ENCODE results near the gene YWHAG. TPM values are rescaled to one million over a fixed set of nuclear protein-coding genes. Genes with fewer than 3 reads are reported as not detected.
"Not testable (repeated sequence)": the region's sequence is repeated elsewhere in the genome, so short reads cannot be mapped to it uniquely, and the experiment has no call there.

Gene YWHAG
- total RNA-seq, 2 donors from 2014 or later, result 103 to 143 TPM

DNA sequence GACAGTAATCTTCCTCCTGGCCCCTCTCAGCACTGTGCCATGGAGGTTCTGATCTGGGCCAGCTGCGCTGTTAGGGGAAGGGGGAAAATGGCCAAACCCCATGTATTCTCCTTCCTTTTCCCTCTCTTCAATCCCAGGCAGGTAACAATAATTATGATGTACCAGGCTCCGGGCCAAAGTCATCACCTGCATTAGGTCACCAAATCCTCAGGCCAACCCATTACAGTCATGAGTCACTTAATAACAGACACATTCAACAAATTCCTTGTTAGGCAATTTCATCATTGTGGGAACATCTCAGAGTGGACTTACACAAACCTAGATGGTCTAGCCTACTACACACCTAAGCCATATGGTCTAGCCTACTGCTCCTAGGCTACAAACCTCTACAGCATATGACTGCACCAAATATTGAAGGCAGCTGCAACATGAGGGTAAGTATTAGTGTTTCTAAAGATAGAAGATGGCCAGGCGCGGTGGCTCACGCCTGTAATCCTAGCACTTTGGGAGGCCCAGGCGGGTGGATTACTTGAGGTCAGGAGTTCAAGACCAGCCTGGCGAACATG is 58.5 kb downstream of the YWHAG start:
- Mint-ChIP-seq H3K27ac (no peak overlapping the region), H3K36me3 (peaks cover 10 to 12% of the 10 kb centered on the region in 2 donors), H3K9me3 (no peaks in the 10 kb centered on the region)
- ATAC-seq, result no peak
- DNase-seq (ENCODE audit: low spot score in 2 of 2), result no peak

DNA sequence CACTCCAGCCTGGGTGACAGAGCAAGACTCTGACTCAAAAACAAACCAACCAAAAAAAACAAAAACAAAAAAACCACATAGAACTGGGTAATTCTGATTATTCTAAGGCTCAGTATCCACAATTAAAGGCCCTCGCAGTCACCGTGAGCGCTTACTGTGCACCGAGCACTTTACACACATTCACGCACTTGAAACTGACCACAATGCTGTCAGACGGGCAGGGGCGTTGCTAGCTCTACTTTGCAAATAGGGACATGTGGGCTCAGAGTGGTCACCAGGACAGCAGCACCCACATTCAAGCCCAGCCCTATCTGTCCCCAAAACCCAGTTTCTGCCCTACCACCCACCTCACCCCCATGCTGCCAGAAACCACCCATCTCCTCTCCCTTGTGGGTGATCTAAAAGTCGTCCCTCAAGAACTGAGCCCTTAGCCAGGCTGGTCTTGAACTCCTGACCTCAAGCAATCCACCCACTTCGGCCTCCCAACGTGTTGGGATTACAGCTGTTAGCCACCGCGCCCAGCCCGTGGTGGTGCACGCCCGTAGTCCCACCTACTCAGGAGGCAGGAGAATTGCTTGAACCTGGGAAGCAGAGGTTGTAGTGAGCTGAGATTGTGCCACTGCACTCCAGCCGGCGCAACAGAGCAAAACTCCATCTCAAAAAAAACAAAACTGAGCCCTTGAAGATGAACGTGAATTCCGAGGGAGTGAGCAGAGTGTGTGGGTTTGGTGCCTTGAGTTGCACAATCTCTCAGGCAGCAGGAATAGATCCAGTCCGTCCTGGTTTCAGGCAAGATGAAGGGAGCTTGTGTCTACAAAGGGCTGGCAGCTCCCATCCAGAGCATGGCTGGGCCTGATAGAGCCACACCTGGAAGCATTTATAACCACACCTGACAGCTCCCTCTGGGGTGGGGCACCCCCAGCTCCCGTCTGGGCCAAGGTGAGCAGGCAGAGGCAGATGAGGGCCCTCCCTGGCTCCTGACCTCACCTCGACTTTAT is 61.7 kb downstream of the YWHAG start:
- no peaks in the 10 kb centered on the region for H3K9me3 Mint-ChIP-seq
- DNase-seq (ENCODE audit: low spot score in 2 of 2) (no peak), ATAC-seq (no peak)
- H3K36me3 Mint-ChIP-seq, result peaks cover 0 to under 1% of the 10 kb centered on the region in 2 donors
- H3K27ac Mint-ChIP-seq, result no peak overlapping the region

DNA sequence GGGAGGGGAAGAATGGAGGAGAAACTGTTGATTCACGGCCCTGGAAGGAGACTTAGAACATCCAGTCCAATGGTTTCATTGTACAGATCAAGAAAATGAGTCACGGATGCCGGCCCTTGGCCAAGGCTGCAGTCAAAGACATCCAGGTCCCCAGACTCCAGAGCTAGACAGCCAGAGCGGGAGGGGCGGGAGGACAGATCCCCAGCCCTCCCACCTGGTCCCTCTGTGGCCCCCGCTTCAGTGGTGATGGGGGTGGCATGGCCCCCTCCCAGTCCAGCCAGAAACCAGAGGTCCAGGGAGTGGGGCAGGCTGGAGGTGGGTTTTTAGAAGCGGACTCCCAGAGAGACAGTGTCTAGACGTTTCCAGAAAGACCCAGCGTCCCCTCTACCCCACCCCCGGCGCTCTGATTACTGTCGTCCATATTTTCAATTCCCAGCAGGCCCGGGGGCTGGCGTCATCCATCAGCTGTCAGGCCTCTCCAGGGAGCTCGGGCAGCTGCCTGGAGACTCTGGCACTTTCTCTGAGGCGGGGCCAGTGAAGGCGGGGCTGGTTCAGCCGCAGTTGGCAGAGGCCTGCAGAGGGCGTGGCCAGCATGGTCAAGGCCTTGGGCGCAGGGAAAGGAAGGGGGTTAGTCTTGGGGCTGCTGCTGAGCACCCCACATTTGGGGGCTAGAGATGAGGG is 64.3 kb downstream of the YWHAG start:
- Mint-ChIP-seq H3K27ac (no peak overlapping the region), H3K36me3 (no peaks in the 10 kb centered on the region), H3K9me3 (no peaks in the 10 kb centered on the region)
- DNase-seq (ENCODE audit: low spot score in 2 of 2) (no peak), ATAC-seq (no peak)

DNA sequence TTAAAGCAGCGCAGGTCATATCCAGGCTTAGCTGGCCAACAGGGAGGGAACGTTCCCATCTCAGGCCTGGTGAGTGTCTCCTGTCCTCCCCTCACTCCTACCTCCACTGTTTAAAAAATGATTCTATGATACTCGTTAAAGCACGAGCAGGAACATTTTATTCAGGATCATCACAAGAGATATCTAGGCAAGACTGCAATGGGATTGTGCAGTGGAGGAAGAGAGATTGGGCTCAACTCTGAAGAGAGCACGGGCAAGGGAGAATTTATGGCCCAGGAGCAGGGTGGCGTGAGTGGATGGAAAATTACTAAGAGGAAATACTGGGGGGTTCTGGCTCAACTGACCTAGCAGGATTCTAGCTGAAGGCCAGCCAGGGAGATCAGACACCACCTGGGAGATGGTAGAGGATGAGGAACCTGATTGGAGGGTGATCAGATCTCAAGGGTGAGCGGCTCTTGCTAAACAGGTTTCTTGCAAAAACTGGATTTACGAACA is 65.3 kb downstream of the YWHAG start:
- H3K36me3 Mint-ChIP-seq, result no peaks in the 10 kb centered on the region
- no peaks in the 10 kb centered on the region for H3K9me3 Mint-ChIP-seq
- H3K27ac Mint-ChIP-seq, result peak overlapping the region in 1 of 2 donors; percentile 33
- no peak for DNase-seq (ENCODE audit: low spot score in 2 of 2)
- ATAC-seq, result no peak

DNA sequence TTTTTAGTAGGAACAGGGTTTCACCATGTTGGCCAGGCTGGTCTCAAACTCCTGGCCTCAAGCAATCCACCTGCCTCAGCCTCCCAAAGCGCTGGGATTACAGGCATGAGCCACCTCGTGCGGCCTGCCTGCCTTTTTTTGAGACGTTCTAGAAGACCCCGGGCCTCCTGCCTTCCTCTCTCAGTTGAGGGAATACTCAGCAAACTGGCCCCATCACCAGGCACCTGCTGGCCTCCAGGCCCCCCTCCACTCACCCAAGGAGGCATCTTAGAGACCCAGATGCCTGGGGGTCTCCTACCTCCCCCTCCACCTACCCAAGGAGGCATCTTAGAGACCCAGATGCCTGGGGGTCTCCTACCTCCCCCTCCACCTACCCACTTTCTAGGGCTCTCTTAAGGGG is 65.9 kb downstream of the YWHAG start:
- not testable (repeated sequence) for H3K9me3 Mint-ChIP-seq; H3K36me3 Mint-ChIP-seq; ATAC-seq; DNase-seq (ENCODE audit: low spot score in 2 of 2)
- peak overlapping the region in 1 of 2 donors; percentile 33 for H3K27ac Mint-ChIP-seq

DNA sequence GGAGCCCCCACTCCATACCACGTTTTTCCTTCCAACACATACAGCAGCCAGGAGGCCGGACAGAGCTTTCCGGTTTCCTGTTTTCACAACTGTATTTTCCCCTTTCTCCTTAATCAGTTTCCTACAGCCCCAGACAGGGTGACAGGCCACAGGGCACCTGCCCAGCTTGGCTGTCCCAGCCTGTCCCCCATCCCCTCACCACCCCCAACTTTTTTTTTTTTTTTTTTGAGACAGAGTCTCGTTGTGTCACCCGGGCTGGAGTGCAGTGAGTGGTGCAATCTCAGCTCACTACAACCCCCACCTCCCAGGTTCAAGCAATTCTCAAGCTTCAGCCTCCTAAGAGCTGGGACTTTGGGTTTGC is 66.6 kb downstream of the YWHAG start:
- Mint-ChIP-seq H3K9me3 (no peaks in the 10 kb centered on the region), H3K27ac (peak overlapping the region in 1 of 2 donors; percentile 85), H3K36me3 (no peaks in the 10 kb centered on the region)
- ATAC-seq (no peak), DNase-seq (ENCODE audit: low spot score in 2 of 2) (no peak)

DNA sequence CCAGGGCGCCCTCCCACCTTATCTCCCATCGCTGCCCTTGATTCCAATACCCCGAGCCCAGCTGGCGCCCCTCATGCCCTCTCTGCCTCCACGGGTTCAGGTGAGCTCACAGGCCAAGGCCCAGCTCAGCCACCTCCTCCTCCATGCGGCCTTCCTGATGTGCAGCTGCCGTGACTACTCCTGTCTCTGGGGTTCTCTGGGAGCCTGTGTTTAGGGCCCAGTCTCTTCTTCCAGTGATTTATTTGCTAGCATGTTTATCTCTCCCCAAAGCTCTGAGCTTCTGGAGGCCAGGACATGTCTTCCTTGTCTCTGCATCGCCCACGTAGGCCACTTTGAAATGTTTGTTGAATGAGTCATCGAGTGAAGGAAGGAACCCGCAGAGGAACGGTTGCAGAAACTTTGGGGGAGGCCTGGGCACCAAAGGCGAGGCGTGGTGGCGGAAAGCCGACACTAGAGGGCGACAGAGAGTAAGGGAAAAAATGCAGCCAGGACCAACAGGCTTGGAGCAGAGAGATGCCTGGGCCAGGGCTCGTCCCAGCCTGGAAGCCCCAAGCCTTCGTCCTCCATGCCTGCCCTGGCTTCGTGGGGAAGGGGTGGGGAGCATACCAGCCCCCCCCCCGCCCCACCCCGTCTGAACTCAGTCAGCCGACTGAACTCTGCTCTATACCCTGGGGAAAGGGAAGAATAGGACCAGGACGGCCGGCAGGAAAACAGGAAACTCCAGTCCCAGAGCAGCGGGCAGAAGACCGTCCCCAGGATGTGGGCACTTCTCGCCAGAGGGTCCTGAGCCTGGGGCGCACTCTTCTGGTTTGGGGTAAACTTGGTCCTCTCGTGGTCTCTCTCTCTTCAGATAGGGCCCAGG is 67.2 kb downstream of the YWHAG start:
- peak; percentile 90 to 95 for ATAC-seq
- no peaks in the 10 kb centered on the region for H3K36me3 Mint-ChIP-seq

DNA sequence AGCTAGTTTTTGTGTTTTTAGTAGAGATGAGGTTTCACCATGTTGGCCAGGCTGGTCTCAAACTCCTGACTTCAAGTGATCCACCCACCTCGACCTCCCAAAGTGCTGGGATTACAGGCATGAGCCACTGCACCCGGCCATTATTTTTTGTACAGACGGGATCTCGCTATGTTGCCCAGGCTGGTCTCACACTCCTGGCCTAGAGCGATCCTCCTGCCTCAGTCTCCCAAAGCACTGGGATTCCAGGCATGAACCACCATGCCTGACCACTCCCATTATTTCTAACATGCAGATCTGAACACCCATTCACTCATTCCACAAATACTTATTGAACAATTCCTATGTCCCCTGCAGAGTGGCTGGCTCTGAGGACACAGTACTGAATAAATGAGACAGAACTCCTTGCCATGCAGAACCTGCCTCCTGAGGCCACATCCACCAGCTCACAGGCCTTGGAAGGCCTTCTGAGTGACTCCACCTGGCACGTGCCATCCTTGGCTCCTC is 67.9 kb downstream of the YWHAG start:
- not testable (repeated sequence) for DNase-seq (ENCODE audit: low spot score in 2 of 2); H3K9me3 Mint-ChIP-seq; H3K36me3 Mint-ChIP-seq
- ATAC-seq, result peak in 1 of 2 donors; percentile 14
- peak overlapping the region; percentile 33 to 85 for H3K27ac Mint-ChIP-seq

More for the DNA sequence above, 67.2 kb downstream of the YWHAG start:
- peak; percentile 94 to 97 for DNase-seq (ENCODE audit: low spot score in 2 of 2)
- Mint-ChIP-seq H3K27ac (peak overlapping the region; percentile 33 to 85), H3K9me3 (no peaks in the 10 kb centered on the region)

DNA sequence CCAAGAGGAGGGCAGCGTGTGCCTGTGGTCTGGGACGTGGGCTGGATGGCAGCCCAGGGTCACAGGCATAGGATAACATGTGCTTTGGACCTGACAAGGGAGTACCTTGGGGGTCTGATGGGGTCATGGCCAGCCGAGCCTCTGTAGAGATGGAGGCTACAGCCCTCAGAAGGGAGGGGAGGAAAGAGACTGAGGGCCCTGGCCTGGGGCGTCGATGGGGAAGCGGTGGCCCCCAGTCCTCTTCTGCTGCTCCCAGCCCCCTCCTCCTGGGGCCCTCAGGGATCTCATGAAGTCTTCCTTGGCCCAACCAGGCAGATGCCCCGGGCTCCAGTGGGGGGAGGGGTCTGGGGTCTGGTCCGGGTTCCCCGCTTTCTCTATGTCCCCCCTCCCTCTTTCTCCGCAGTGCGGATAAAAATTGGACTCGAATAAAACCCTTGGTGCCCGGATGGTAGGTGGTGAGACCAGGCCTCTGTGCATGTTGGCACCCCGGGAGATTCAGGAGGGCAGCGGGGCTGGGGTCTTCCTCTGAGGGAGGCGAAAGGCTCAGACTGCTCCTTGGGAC is 71.9 kb downstream of the YWHAG start:
- DNase-seq (ENCODE audit: low spot score in 2 of 2) (no peak), ATAC-seq (no peak)
- Mint-ChIP-seq H3K36me3 (no peaks in the 10 kb centered on the region), H3K9me3 (no peaks in the 10 kb centered on the region), H3K27ac (no peak overlapping the region)

DNA sequence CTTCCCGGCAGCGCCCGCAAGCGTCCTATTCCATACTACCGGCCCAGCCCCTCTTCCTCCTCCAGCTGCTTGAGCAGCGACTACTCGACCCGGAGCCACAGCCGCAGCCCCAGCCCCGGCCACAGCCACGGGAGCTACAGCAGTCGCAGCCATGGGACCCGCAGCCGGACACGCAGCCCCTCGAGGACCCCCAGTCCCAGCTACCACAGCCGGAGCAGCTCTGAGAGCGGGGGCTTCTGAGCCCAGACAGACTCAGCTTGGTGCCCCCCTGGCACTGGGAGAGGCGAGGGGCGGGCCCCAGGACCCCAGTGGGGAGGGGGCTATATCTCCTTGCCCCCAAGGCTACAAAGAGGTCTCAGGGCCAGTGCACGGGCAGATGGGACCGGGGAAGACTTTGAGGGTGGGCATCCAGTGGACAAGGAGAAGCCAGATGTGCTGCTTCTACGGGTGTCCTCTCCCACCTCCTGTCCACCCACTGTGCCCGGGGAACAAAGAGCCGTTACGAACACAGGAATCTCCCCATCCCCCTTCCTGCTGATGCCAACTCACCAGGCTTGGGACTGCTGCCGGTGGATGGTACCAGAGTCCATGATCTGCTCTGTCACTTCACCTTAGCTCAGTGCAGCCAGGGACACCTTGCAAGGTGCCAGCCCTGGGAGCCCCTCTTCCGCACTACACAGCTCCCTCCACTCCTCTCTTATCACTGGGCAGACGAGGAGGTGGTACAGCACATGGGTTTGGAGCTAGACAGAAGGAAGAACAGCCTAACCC is 73.0 kb downstream of the YWHAG start:
- Mint-ChIP-seq H3K27ac (no peak overlapping the region), H3K36me3 (peaks cover 0 to 5% of the 10 kb centered on the region in 2 donors), H3K9me3 (no peaks in the 10 kb centered on the region)
- DNase-seq (ENCODE audit: low spot score in 2 of 2) (no peak), ATAC-seq (no peak)

DNA sequence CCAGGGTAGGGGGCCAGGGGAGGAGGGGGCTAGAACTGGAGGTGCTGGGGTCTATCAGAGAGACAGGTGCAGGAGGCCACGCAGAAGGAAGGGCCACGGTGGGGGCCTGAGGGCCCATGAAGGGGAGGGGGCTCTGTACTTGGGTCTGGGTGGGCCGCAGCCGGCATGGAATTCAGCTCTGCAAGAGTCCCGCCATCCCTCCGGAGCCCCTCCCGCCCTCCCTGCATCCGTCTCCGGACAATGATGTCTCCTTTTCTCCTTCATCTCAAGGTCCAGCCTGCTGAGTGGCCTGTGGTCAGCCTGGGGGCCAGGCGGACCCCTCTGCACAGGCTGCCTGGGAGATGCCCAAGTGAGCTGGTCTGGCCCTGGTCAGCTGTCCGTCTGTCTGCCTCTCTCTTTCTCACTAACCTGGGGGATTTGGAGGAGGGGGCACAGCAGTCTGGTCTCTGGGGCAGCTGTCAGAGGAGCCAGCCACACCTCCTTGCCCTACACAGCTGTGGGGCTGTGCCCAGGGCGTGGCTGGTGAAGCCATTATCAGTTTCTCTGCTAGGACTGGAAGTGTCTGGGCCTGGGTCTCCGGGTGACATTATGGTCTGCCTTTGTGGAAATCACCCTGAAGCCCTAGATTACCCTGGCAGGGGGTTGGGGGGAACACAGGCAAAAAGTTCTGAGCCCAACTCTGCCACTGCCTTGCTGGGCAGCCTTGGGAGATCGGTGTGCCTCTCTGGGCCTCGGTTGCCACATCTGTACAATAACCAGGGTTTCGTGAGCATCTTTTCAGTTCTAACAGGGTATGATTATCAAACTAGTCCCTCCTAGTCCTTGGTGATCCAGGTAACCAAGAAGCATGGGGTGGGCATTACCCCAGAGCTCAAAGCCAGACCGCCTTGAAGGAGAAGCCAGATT is 75.3 kb downstream of the YWHAG start:
- no peak for DNase-seq (ENCODE audit: low spot score in 2 of 2)
- Mint-ChIP-seq H3K36me3 (peaks cover 0 to 5% of the 10 kb centered on the region in 2 donors), H3K9me3 (no peaks in the 10 kb centered on the region), H3K27ac (no peak overlapping the region)
- ATAC-seq, result no peak

DNA sequence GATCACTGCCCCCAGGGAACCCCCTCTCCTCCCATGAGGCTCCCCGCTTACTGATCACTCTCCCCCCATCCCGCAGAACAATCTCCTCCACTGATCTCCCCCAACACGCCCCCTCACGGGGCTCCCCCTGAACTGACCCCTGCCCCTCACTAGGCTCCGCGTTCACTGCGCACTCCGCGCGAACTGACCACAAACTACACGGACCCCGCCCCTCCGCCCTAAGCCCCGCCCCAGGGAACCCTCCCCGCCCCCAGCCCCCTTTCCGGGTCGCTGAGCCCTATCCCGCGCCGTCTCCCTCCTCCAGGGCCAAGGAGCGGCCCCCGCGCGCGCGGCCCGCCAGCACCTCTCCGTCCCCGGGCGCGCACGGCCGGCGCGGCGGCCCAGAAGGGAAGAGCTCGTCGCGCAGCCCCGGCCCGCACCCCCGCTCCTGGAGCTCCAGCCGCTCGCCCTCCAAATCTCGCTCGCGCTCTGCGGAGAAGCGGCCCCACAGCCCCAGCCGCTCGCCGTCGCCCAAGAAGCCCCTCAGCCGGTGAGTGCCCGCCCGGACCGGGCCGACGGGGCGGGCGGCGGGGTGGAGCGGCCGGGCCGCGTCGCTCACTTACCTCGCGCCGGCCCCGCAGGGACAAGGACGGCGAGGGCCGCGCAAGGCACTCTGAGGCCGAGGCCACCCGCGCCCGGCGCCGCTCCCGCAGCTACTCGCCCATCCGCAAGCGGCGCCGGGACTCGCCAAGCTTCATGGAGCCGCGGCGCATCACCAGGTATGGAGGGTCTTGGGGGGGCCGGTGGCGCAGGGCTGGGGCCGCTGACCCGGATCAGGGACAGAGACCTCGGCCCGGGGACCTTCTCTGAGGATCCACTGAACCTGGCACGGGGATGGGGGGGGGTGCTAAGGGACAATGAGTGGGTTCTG is 76.2 kb downstream of the YWHAG start:
- peaks cover 0 to 5% of the 10 kb centered on the region in 2 donors for H3K36me3 Mint-ChIP-seq

DNA sequence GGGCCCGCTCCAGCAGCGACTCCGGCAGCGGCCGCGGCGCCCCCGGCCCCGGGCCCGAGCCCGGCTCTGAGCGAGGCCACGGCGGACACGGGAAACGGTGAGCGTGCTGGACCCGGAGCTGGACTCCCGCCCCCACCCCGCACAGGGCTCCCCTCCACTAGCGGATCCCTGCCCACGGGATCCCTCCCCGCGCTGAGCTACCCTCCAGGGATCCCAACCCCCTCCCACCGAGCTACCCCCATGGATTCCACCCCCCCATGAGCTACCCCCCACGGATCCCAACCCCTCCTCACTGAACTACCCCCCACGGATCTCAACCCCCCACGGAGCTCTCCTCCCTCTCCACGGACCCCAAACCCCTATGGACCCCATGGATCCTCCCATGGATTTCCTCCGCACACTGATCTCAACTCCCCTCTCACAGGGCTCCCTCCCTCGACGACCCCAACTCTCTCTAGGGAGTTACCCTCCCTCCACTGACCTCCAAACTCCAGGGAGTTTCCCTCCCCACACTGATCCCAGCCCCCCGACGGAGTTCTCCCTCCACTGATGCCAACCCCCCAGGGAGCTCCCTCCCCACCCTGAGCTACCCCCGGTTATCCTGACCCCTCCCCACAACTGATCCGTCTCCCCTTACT is 77.0 kb downstream of the YWHAG start:
- Mint-ChIP-seq H3K27ac (no peak overlapping the region), H3K36me3 (peaks cover 0 to 5% of the 10 kb centered on the region in 2 donors), H3K9me3 (no peaks in the 10 kb centered on the region)
- DNase-seq (ENCODE audit: low spot score in 2 of 2), result no peak
- peak in 1 of 2 donors; percentile 28 for ATAC-seq

More for the DNA sequence above, 76.2 kb downstream of the YWHAG start:
- Mint-ChIP-seq H3K27ac (no peak overlapping the region), H3K9me3 (no peaks in the 10 kb centered on the region)
- DNase-seq (ENCODE audit: low spot score in 2 of 2) (no peak), ATAC-seq (peak; percentile 15 to 66)

Data from activated naive CD4-positive, alpha-beta T cell treated with anti-CD3 and anti-CD28 coated beads, Interleukin-2, amount 50 U/mL, for 72 hours (primary cell).